Astrocyte (in vitro differentiated cells and primary cell): ENCODE measurements around the gene NDEL1.

Source experiments
- CTCF ChIP-seq: IDR thresholded peaks from 2 replicates; pipeline ENCODE4 v1.5.1; 2011; ENCODE audit warnings: low read depth, mild to moderate bottlenecking, inconsistent platforms, low read length, moderate library complexity; ENCODE audit not compliant: insufficient read depth
- EZH2 ChIP-seq: IDR thresholded peaks from 2 replicates; pipeline ENCODE4 v1.6.1; 2012; ENCODE audit warnings: mild to moderate bottlenecking, low read length, inconsistent platforms; ENCODE audit not compliant: insufficient read depth

- TF ChIP-seq CTCF (no peak), EZH2 (no peak)
Measured at GRCh38 chr17:8436844-8437171, 1.1 kb downstream of the NDEL1 start.
